GM12874 (cell line): ENCODE results near the gene MDM2.

Experiments
- TF ChIP-seq, protein P1 (sequence below): IDR thresholded peaks from 2 replicates; pipeline ENCODE4 v1.5.1; 2011; ENCODE audit warnings: low read depth, mild to moderate bottlenecking, control low read depth, low read length, moderate library complexity; ENCODE audit not compliant: insufficient read depth

The MDM2 gene

DNA sequence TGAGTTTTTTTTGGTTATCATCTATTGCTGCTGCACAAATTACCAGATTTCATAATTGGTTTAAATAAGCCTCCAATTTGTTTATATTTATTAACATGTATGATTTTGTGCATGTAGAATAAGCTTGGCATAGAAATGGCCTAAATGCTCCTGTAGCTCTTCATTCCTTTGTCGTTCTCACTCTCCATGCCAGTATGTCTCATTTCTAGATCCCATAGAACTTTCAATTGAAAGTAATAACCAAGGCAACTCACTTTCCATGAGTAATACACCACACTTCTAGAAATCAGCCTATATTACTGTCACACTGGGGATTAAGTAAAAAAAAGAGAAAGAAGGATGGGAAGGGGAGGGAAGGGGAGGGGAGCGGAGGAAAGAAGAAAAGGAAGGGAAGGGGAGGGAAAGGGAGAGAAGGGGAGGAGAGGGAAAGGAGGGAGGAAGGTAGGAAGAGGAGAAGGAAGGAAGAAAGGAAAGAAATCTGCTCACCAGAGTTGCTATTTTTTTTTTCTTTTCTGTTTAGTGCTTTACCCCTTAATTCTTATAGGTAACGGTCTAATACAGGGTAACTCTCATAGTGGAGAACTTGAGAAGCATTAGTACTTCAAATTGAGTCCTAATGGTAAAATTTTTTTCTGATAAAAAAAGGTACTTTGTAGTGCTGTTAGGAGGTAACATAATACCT is 45.6 kb downstream of the MDM2 start:
- TF ChIP-seq, protein P1, sequence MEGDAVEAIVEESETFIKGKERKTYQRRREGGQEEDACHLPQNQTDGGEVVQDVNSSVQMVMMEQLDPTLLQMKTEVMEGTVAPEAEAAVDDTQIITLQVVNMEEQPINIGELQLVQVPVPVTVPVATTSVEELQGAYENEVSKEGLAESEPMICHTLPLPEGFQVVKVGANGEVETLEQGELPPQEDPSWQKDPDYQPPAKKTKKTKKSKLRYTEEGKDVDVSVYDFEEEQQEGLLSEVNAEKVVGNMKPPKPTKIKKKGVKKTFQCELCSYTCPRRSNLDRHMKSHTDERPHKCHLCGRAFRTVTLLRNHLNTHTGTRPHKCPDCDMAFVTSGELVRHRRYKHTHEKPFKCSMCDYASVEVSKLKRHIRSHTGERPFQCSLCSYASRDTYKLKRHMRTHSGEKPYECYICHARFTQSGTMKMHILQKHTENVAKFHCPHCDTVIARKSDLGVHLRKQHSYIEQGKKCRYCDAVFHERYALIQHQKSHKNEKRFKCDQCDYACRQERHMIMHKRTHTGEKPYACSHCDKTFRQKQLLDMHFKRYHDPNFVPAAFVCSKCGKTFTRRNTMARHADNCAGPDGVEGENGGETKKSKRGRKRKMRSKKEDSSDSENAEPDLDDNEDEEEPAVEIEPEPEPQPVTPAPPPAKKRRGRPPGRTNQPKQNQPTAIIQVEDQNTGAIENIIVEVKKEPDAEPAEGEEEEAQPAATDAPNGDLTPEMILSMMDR = no peak

DNA sequence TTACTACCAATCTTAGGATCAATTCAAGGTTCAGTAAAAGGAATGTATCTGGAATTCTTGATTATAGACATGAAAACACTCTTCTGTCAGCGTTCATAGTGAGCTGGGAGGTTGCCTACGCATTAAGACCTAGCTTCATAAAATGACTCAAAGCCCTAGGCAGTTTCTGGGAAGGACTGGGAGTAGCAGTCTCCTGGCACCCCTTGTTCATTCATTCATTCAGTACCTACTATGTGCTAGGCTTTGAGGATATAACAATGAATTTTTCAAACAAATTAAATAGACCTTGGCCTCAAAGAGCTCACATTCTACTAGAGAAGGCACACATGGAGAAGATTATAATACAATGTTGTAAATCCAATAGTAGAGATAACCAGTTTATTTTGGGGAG is 46.1 kb downstream of the MDM2 start:
- TF ChIP-seq, protein P1 = no peak

GRCh38 chr12:68854554-68854953 is 46.6 kb downstream of the MDM2 start:
- TF ChIP-seq, protein P1 = no peak

GRCh38 chr12:68855111-68855510 is 47.1 kb downstream of the MDM2 start:
- TF ChIP-seq, protein P1 = no peak

DNA sequence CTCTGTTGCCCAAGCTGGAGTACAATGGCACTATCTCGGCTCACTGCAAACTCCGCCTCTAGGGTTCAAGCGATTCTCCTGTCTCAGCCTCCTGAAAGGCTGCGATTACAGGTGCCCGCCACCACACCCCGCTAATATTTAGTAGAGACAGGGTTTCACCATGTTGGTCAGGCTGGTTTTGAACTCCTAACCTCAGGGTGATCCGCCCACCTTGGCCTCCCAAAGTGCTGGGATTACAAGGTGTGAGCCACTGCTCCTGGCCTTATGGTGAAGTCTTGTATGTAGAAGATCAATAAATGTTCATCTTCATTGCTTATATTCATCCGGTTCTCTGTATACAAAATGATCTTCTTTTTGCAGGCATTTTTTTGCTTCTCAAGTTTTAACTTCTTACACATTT is 47.8 kb downstream of the MDM2 start:
- TF ChIP-seq, protein P1 = no peak

DNA sequence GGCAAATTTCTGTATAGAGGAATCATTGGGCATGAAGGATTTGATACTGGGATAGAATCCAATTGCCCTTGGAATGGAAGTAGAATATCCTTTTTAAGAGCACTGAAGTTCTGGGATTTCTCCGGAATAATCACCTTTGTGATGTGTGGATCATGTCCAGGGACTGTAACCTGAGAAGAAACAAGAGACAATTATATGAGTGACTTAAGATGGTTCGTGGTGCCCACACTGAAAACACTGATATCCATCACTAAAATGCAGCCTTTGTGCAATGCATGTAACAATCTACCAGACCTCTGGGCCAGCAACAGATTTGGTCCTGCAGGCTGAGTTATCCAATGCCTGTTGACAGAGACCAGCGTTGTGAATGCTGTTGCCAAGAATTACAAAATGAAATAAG is 48.5 kb downstream of the MDM2 start:
- TF ChIP-seq, protein P1 = no peak

DNA sequence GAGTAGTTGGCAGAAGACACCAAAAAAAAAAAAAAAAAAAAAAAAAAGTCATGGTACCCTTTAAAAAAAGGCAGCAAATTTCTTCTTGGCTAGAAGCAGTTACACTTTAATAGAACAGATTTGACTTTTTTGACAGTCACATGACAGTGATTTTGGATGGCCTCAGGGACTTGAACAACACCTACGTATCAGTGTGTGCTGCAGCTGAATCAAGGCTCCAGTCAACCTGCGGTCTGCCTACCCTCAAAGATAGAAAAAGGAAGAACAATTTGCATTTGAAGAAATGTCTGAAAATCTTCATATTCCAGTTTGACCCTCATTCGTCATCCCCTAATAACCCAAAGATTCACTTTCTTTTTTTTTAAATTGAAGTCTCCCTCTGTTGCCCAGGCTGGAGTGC is 53.9 kb downstream of the MDM2 start:
- TF ChIP-seq, protein P1 = no peak
